Mucosa of descending colon (tissue), 3 donors: ENCODE measurements around the gene CENPN. TPM values are rescaled to one million over a fixed set of nuclear protein-coding genes. Genes with fewer than 3 reads are reported as not detected.
A peak's percentile ranks its signal among the peaks of the same experiment; 100 is the strongest.

ENCODE experiments used
- ATAC-seq: fragments of 200-7000 bp; cut with Tn5 transposase; one replicate; pipeline ENCODE4 v1.9.1; 2020; ENCODE audit warnings: mild to moderate bottlenecking, moderate library complexity
- DNase-seq, 3 donors: peaks; one replicate each; pipeline ENCODE4 v3.0.0-alpha.2; 2020
- H3K36me3 ChIP-seq: fragments of 200-600 bp; one replicate; pipeline ENCODE4 v1.8.0; 2021; ENCODE audit warnings: low read depth, mild to moderate bottlenecking
- H3K4me1 ChIP-seq: fragments of 200-600 bp; one replicate; pipeline ENCODE4 v1.8.0; 2021; ENCODE audit warnings: low read depth, mild to moderate bottlenecking
- H3K4me3 ChIP-seq: fragments of 200-600 bp; one replicate; pipeline ENCODE4 v1.8.0; 2021; ENCODE audit warnings: mild to moderate bottlenecking
- H3K9me3 ChIP-seq: fragments of 200-600 bp; one replicate; pipeline ENCODE4 v1.8.0; 2021; ENCODE audit warnings: mild to moderate bottlenecking
- CTCF ChIP-seq: fragments of 200-600 bp; IDR thresholded peaks from one replicate; pipeline ENCODE4 v1.8.0; 2022; ENCODE audit warnings: antibody characterized with exemption, mild to moderate bottlenecking
- intact Hi-C, 2 donors: fragments of 100-400 bp; cut with DNase I in 1 of 2; cut with micrococcal nuclease in 1 of 2; formaldehyde crosslinking; loops; one replicate each; pipeline versions ENCODE4 v1.11.0 to v1.11.1; 2022; cut with DNase I, micrococcal nuclease
- total RNA-seq, 3 donors: library from RNA; stranded (reverse); fragmentation: NEBNext Ultra II Directional in 2 of 3; extraction: Animal tissue kit (Norgen Biotek cat#: 25700) in 2 of 3; gene quantifications; one replicate each; pipeline versions ENCODE4 v1.2.1 to v1.2.4, GENCODE V29; 2021 to 2023
- donor health status: DM: no; HTN: no; CAD: no; lungs with moderate emphysema.
- donor health status: DM: no; HTN: no; CAD: no.
- donor health status: DM: no; HTN: yes; CAD: no.

CENPN gene
- total RNA-seq, 3 donors from 2014 or later = 7.1 to 13.4 (median 7.6) TPM

GRCh38 chr16:81071805-81072204 is 64.8 kb downstream of the CENPN start:
- TF ChIP-seq CTCF = no peak
- intact Hi-C loops = no loop called here
- no peak for ATAC-seq

GRCh38 chr16:81073560-81074330 is 66.7 kb downstream of the CENPN start:
- DNase-seq (no peak), ATAC-seq (no peak)
- TF ChIP-seq CTCF = no peak
- no peaks in the 10 kb centered on the region for H3K36me3 ChIP-seq
- intact Hi-C loops = no loop called here
- no peaks in the 10 kb centered on the region for H3K9me3 ChIP-seq
- H3K4me1 ChIP-seq = peaks cover 8% of the 10 kb centered on the region
- no peak overlapping the region for H3K4me3 ChIP-seq

More at GRCh38 chr16:81071805-81072204, 64.8 kb downstream of the CENPN start:
- peaks cover 5% of the 10 kb centered on the region for H3K4me1 ChIP-seq
- H3K9me3 ChIP-seq = no peaks in the 10 kb centered on the region
- no peak for DNase-seq
- H3K4me3 ChIP-seq = no peak overlapping the region
- no peaks in the 10 kb centered on the region for H3K36me3 ChIP-seq

- Histone ChIP-seq H3K4me1 (peaks cover 8% of the 10 kb centered on the region), H3K9me3 (no peaks in the 10 kb centered on the region), H3K4me3 (peak overlapping the region; percentile 70), H3K36me3 (no peaks in the 10 kb centered on the region)
- DNase-seq (peak; percentile 90 to 96 (median 92)), ATAC-seq (peak; percentile 93)
- intact Hi-C loops = no loop called here
- TF ChIP-seq CTCF = no peak
Observed at GRCh38 chr16:81076566-81077075, 69.6 kb downstream of the CENPN start.

GRCh38 chr16:81077076-81077940 is 70.3 kb downstream of the CENPN start, which contains the start of gene C16orf46:
C16orf46 (minus strand) TSS chr16:81077238; CDS start chr16:81063955, 13,283 bp downstream.
- intact Hi-C loops = no loop called here
- ATAC-seq (peak; percentile 98), DNase-seq (peak; percentile 99)
- TF ChIP-seq CTCF = no peak
- peak within 1 kb of the TSS; percentile 70 for H3K4me3 ChIP-seq
- H3K9me3 ChIP-seq = no peaks in the 10 kb centered on the region
- peaks cover 8% of the 10 kb centered on the region for H3K4me1 ChIP-seq
- no peaks in the 10 kb centered on the region for H3K36me3 ChIP-seq

- no peak for DNase-seq
- Histone ChIP-seq H3K9me3 (no peaks in the 10 kb centered on the region), H3K36me3 (no peaks in the 10 kb centered on the region), H3K4me3 (no peak overlapping the region), H3K4me1 (peaks cover 8% of the 10 kb centered on the region)
- intact Hi-C loops = no loop called here
- ATAC-seq = no peak
- TF ChIP-seq CTCF = no peak
Observed at GRCh38 chr16:81080233-81080632, 73.2 kb downstream of the CENPN start.
